Lung (tissue), 12 donors: Measurements from ENCODE around the gene LURAP1L. TPM values are rescaled to one million over a fixed set of nuclear protein-coding genes. Genes with fewer than 3 reads are reported as not detected.
A peak's percentile ranks its signal among the peaks of the same experiment; 100 is the strongest.

Experiments
- ATAC-seq: fragments of 200-7000 bp; cut with Tn5 transposase; one replicate; pipeline ENCODE4 v1.9.1; 2020; ENCODE audit warnings: moderate number of reproducible peaks; ENCODE audit not compliant: insufficient read depth, low FRiP score
- DNase-seq, 3 donors: peaks; one replicate each; pipeline ENCODE4 v3.0.0-alpha.2; 2013 to 2017
- H3K27ac ChIP-seq, 2 donors: one replicate each; pipeline ENCODE4 v1.5.1; 2013; ENCODE audit warnings: mild to moderate bottlenecking in 2 of 2, moderate library complexity in 2 of 2, control low read depth in 1 of 2, inconsistent platforms in 1 of 2, low read depth in 1 of 2, low read length in 1 of 2
- H3K27me3 ChIP-seq, 3 donors: one replicate each; pipeline ENCODE4 v1.5.1; 2013; ENCODE audit warnings: low read length in 2 of 3; ENCODE audit not compliant: control insufficient read depth in 3 of 3, insufficient read depth in 3 of 3
- H3K36me3 ChIP-seq, 4 donors: one replicate each; pipeline ENCODE4 v1.5.1; 2013; ENCODE audit warnings: low read length in 4 of 4, mild to moderate bottlenecking in 1 of 4, moderate library complexity in 1 of 4; ENCODE audit not compliant: control insufficient read depth in 4 of 4, insufficient read depth in 4 of 4
- H3K4me1 ChIP-seq, 5 donors: one replicate each; pipeline ENCODE4 v1.5.1; 2013; ENCODE audit warnings: low read length in 5 of 5, mild to moderate bottlenecking in 2 of 5, moderate library complexity in 1 of 5; ENCODE audit not compliant: control insufficient read depth in 5 of 5, insufficient read depth in 5 of 5
- H3K4me3 ChIP-seq: one replicate; pipeline ENCODE4 v1.5.1; 2013; ENCODE audit warnings: mild to moderate bottlenecking, control low read depth, moderate library complexity
- H3K9ac ChIP-seq, 2 donors: one replicate each; pipeline ENCODE4 v1.5.1; 2013; ENCODE audit warnings: low read length in 2 of 2, control low read depth in 1 of 2; ENCODE audit not compliant: insufficient read depth in 1 of 2
- H3K9me3 ChIP-seq, 4 donors: one replicate each; pipeline ENCODE4 v1.5.1; 2013; ENCODE audit warnings: low read length in 3 of 4, mild to moderate bottlenecking in 1 of 4, moderate library complexity in 1 of 4; ENCODE audit not compliant: control insufficient read depth in 4 of 4, insufficient read depth in 3 of 4
- WGBS, 2 donors: extraction: QIAGEN DNeasy Blood & Tissue Kit; methylation state at CpG; one replicate each; pipeline ENCODE4 v1.1.7; 2013; 5-methylcytosine and 5-hydroxymethylcytosine counted together
- polyA plus RNA-seq, 2 donors: library from polyadenylated mRNA; stranded (reverse); fragments of 200-250 nt; gene quantifications; one replicate each; pipeline ENCODE4 v1.2.1, GENCODE V29; 2013
- total RNA-seq, 2 donors: library from RNA; depleted of rRNA in 1 of 2; stranded (reverse); fragments of >200 nt in 1 of 2; gene quantifications; one replicate each; pipeline ENCODE4 v1.2.1, GENCODE V29; 2014 to 2021
- TF ChIP-seq, protein P1 (sequence below): IDR thresholded peaks from 2 replicates; pipeline ENCODE4 v1.5.1; 2012; ENCODE audit warnings: mild to moderate bottlenecking; ENCODE audit errors: control extremely low read depth, extremely low read depth
- donor health status: control.
- donor health status: control.
- donor health status: Bipolar disorder and iron deficiency.
- donor health status: healthy.
- donor health status: DM: yes; HTN: yes; CAD: no.

Gene LURAP1L
- total and polyA plus RNA-seq, 4 donors, result 24.9 to 104 (median 30.1) TPM

GRCh38 chr9:12818431-12819000 lies 43.7 kb downstream of the LURAP1L start:
- Histone ChIP-seq H3K27me3 (no peaks in the 10 kb centered on the region), H3K9ac (peak overlapping the region in 1 of 2 donors; percentile 4), H3K27ac (no peak overlapping the region), H3K9me3 (no peaks in the 10 kb centered on the region), H3K36me3 (peaks cover 0 to 24% (median 7%) of the 10 kb centered on the region in 4 donors), H3K4me3 (no peak overlapping the region), H3K4me1 (peaks cover 3 to 48% (median 10%) of the 10 kb centered on the region in 5 donors)
- TF ChIP-seq, protein P1, sequence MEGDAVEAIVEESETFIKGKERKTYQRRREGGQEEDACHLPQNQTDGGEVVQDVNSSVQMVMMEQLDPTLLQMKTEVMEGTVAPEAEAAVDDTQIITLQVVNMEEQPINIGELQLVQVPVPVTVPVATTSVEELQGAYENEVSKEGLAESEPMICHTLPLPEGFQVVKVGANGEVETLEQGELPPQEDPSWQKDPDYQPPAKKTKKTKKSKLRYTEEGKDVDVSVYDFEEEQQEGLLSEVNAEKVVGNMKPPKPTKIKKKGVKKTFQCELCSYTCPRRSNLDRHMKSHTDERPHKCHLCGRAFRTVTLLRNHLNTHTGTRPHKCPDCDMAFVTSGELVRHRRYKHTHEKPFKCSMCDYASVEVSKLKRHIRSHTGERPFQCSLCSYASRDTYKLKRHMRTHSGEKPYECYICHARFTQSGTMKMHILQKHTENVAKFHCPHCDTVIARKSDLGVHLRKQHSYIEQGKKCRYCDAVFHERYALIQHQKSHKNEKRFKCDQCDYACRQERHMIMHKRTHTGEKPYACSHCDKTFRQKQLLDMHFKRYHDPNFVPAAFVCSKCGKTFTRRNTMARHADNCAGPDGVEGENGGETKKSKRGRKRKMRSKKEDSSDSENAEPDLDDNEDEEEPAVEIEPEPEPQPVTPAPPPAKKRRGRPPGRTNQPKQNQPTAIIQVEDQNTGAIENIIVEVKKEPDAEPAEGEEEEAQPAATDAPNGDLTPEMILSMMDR, result no peak
- DNase-seq, result peak; percentile 31 to 63 (median 36)
- 48 to 76% methylated on average over 3 of the region's 3 CpGs for WGBS, 2 donors
- peak; percentile 38 for ATAC-seq

- H3K36me3 ChIP-seq, result peaks cover 0 to 30% (median 7%) of the 10 kb centered on the region in 4 donors
- H3K4me3 ChIP-seq, result no peak overlapping the region
- WGBS, 2 donors, result 89% methylated on average over 9 of the region's 9 CpGs
- H3K9me3 ChIP-seq, result no peaks in the 10 kb centered on the region
- H3K27me3 ChIP-seq, result no peaks in the 10 kb centered on the region
- no peak overlapping the region for H3K9ac ChIP-seq
- DNase-seq (no peak), ATAC-seq (no peak)
- H3K27ac ChIP-seq, result peak overlapping the region in 1 of 2 donors; percentile 22
- TF ChIP-seq, protein P1, result no peak
- H3K4me1 ChIP-seq, result peaks cover 3 to 39% (median 10%) of the 10 kb centered on the region in 5 donors
Measured at GRCh38 chr9:12819436-12820185, 44.8 kb downstream of the LURAP1L start.

GRCh38 chr9:12822111-12822510 lies 47.3 kb downstream of the LURAP1L start:
- ATAC-seq, result no peak
- peaks cover 0 to 34% (median 25%) of the 10 kb centered on the region in 5 donors for H3K4me1 ChIP-seq
- no peaks in the 10 kb centered on the region for H3K9me3 ChIP-seq
- peaks cover 0 to 34% (median 10%) of the 10 kb centered on the region in 4 donors for H3K36me3 ChIP-seq
- no peak for DNase-seq
- no peak overlapping the region for H3K9ac ChIP-seq
- no peak overlapping the region for H3K4me3 ChIP-seq
- no peaks in the 10 kb centered on the region for H3K27me3 ChIP-seq
- H3K27ac ChIP-seq, result no peak overlapping the region
- TF ChIP-seq, protein P1, result no peak
- WGBS, 2 donors, result 90 to 96% methylated on average over 2 of the region's 2 CpGs
